GM20000 (cell line): ENCODE data around the gene TEX26.

Experiments used
- DNase-seq: peaks from one replicate; pipeline ENCODE4 v3.0.0; 2012; ENCODE audit warnings: low spot score
- CTCF ChIP-seq: IDR thresholded peaks from 2 replicates; pipeline ENCODE4 v1.5.1; 2012; ENCODE audit warnings: mild to moderate bottlenecking, control low read depth; ENCODE audit errors: extremely low read depth, missing control alignments

The TEX26 gene

GRCh38 chr13:31011901-31012654, 79.6 kb downstream of the TEX26 start:
- TF ChIP-seq CTCF = no peak
- no peak for DNase-seq

GRCh38 chr13:31012655-31013024, 80.2 kb downstream of the TEX26 start:
- DNase-seq = no peak
- TF ChIP-seq CTCF = no peak

GRCh38 chr13:31014456-31014855, 82.0 kb downstream of the TEX26 start:
- no peak for TF ChIP-seq CTCF
- DNase-seq = no peak

- DNase-seq = no peak
- no peak for TF ChIP-seq CTCF
Measured at GRCh38 chr13:31015199-31015598, 82.7 kb downstream of the TEX26 start.

- TF ChIP-seq CTCF = no peak
Measured at GRCh38 chr13:31016342-31017325, 84.2 kb downstream of the TEX26 start.

GRCh38 chr13:31018511-31018910, 86.1 kb downstream of the TEX26 start:
- TF ChIP-seq CTCF = no peak
- DNase-seq = no peak

More at GRCh38 chr13:31016342-31017325, 84.2 kb downstream of the TEX26 start:
- no peak for DNase-seq

- no peak for DNase-seq
- TF ChIP-seq CTCF = no peak
Measured at GRCh38 chr13:31020996-31021395, 88.5 kb downstream of the TEX26 start.
